HCT116 (cell line): Measurements from ENCODE around the gene FAM227B. TPM values are rescaled to one million over a fixed set of nuclear protein-coding genes. Genes with fewer than 3 reads are reported as not detected.
"Not testable (repeated sequence)": the region's sequence is repeated elsewhere in the genome, so short reads cannot be mapped to it uniquely, and the experiment has no call there.

Experiments
- ATAC-seq: fragments of 200-7000 bp; cut with Tn5 transposase; 2 replicates; pipeline ENCODE4 v1.9.1; 2020; ENCODE audit warnings: mild to moderate bottlenecking, moderate library complexity
- BruUV-seq: library from RNA; stranded (reverse); fragments of 400-500 nt; replicated peaks from 2 replicates; lab custom pipeline; 2021; lab: Mats Ljungman, UMichigan
- CTCF ChIA-PET: fragments of 300-600 bp; sonication (Branson Sonifier 250); formaldehyde crosslinking; loops from one replicate; lab custom pipeline; 2021; ENCODE audit warnings: antibody characterized with exemption; lab: Charles Lee
- POLR2A ChIA-PET: fragments of 300-600, 350-600 bp; sonication (Branson Sonifier 250); formaldehyde crosslinking; loops from one replicate; lab custom pipeline; 2021; ENCODE audit warnings: antibody characterized with exemption; lab: Charles Lee
- RAD21 ChIA-PET, 2 experiments: fragments of 300-600 bp; sonication (Branson Sonifier 250); formaldehyde crosslinking; loops; one replicate each; lab custom pipeline; 2023; ENCODE audit warnings: low total read pairs in 2 of 2; ENCODE audit not compliant: uncharacterized antibody in 2 of 2, unreplicated experiment in 2 of 2, low non-redundant PET in 1 of 2; lab: Charles Lee
- DNase-seq: peaks from one replicate; pipeline ENCODE4 v3.0.0-alpha.2; 2010; ENCODE audit warnings: low read depth, low spot score
- H2AFZ ChIP-seq: fragments of 200-600 bp; shearing (Covaris generic), sonication (generic); 2 replicates; pipeline ENCODE4 v1.6.1; 2017; ENCODE audit warnings: low read depth, mixed run types, mixed read lengths, antibody characterized with exemption, low read length; ENCODE audit not compliant: poor library complexity, severe bottlenecking
- H3K27ac ChIP-seq: 2 replicates; pipeline ENCODE4 v1.5.1; 2012; ENCODE audit warnings: low read depth, low read length
- H3K27me3 ChIP-seq: fragments of 200-600 bp; sonication (generic); 2 replicates; pipeline ENCODE4 v1.6.1; 2016; ENCODE audit warnings: mixed run types, low read length, mixed read lengths; ENCODE audit not compliant: insufficient read depth
- H3K36me3 ChIP-seq, 2 experiments: fragments of 200-500 bp in 1 of 2; fragments of 200-600 bp in 1 of 2; sonication (Bioruptor generic) in 1 of 2; sonication (generic) in 1 of 2; 2 replicates each; pipeline versions ENCODE4 v1.5.1 to v1.6.1; 2014 to 2016; ENCODE audit warnings: low read length in 2 of 2, inconsistent platforms in 1 of 2, mixed read lengths in 1 of 2, mixed run types in 1 of 2; ENCODE audit not compliant: insufficient read depth in 2 of 2, control insufficient read depth in 1 of 2
- H3K4me1 ChIP-seq, 2 experiments: fragments of 200-600 bp in 1 of 2; sonication (generic) in 1 of 2; 2 replicates each; pipeline versions ENCODE4 v1.5.1 to v1.6.1; 2012 to 2017; ENCODE audit warnings: low read length in 2 of 2, inconsistent platforms in 1 of 2, mild to moderate bottlenecking in 1 of 2, mixed read lengths in 1 of 2, mixed run types in 1 of 2, moderate library complexity in 1 of 2; ENCODE audit not compliant: insufficient read depth in 2 of 2, control insufficient read depth in 1 of 2
- H3K4me2 ChIP-seq: fragments of 200-600 bp; sonication (generic); 2 replicates; pipeline ENCODE4 v1.6.1; 2017; ENCODE audit warnings: mixed run types, low read length, mixed read lengths
- H3K4me3 ChIP-seq, 2 experiments: fragments of 200-600 bp in 1 of 2; sonication (generic) in 1 of 2; replicated peaks in 1 of 2; 2 replicates each; pipeline ENCODE4 v1.5.1; 2011 to 2016; ENCODE audit warnings: low read length in 2 of 2, control low read depth in 1 of 2, low read depth in 1 of 2, mild to moderate bottlenecking in 1 of 2, mixed read lengths in 1 of 2, mixed run types in 1 of 2
- H3K79me2 ChIP-seq: fragments of 200-600 bp; sonication (generic); 2 replicates; pipeline ENCODE4 v1.6.1; 2017; ENCODE audit warnings: mild to moderate bottlenecking, mixed run types, low read length, moderate library complexity, mixed read lengths; ENCODE audit not compliant: insufficient read depth
- H3K9ac ChIP-seq: fragments of 200-600 bp; sonication (generic); 2 replicates; pipeline ENCODE4 v1.6.1; 2016; ENCODE audit warnings: low read length, mixed read lengths
- H3K9me2 ChIP-seq: fragments of 200-600 bp; sonication (generic), shearing (Covaris generic); 2 replicates; pipeline ENCODE4 v1.6.1; 2017; ENCODE audit warnings: mixed run types, mild to moderate bottlenecking, moderate library complexity; ENCODE audit not compliant: insufficient read depth
- H3K9me3 ChIP-seq, 2 experiments: fragments of 200-500 bp in 1 of 2; fragments of 200-600 bp in 1 of 2; sonication (Bioruptor generic) in 1 of 2; sonication (generic) in 1 of 2; 2 replicates each; pipeline ENCODE4 v1.6.1; 2014 to 2017; ENCODE audit warnings: low read length in 2 of 2, mixed read lengths in 2 of 2, inconsistent platforms in 1 of 2, low read depth in 1 of 2, mild to moderate bottlenecking in 1 of 2, mixed run types in 1 of 2, moderate library complexity in 1 of 2; ENCODE audit not compliant: control insufficient read depth in 1 of 2, insufficient read depth in 1 of 2
- H4K20me1 ChIP-seq: fragments of 200-600 bp; sonication (generic), shearing (Covaris generic); 2 replicates; pipeline ENCODE4 v1.6.1; 2017; ENCODE audit warnings: mixed run types, mild to moderate bottlenecking, moderate library complexity; ENCODE audit not compliant: insufficient read depth
- CBX3 ChIP-seq: IDR thresholded peaks from 2 replicates; pipeline ENCODE4 v1.6.1; 2012; ENCODE audit warnings: low read depth
- EGR1 ChIP-seq: IDR thresholded peaks from 2 replicates; pipeline ENCODE4 v1.6.1; 2012; ENCODE audit warnings: low read depth
- EZH2phosphoT487 ChIP-seq: fragments of 200-600 bp; IDR thresholded peaks from 2 replicates; pipeline ENCODE4 v1.6.1; 2018; ENCODE audit warnings: antibody characterized with exemption, borderline replicate concordance
- FOSL1 ChIP-seq: IDR thresholded peaks from 2 replicates; pipeline ENCODE4 v1.6.1; 2012; ENCODE audit warnings: low read depth
- POLR2AphosphoS5 ChIP-seq: IDR thresholded peaks from 2 replicates; pipeline ENCODE4 v1.6.1; 2011; ENCODE audit warnings: mild to moderate bottlenecking, low read depth, low read length, moderate library complexity
- SP1 ChIP-seq: IDR thresholded peaks from 2 replicates; pipeline ENCODE4 v1.6.1; 2012; ENCODE audit warnings: low read depth
- TCF7L2 ChIP-seq: IDR thresholded peaks from 2 replicates; pipeline ENCODE4 v1.7.0; 2011; ENCODE audit warnings: borderline replicate concordance, inconsistent platforms; ENCODE audit not compliant: insufficient read depth, insufficient read length; ENCODE audit errors: extremely low read depth
- ZNF274 ChIP-seq: fragments of 200-500 bp; sonication (Bioruptor generic); IDR thresholded peaks from 2 replicates; pipeline ENCODE4 v1.6.1; 2014; ENCODE audit warnings: mild to moderate bottlenecking, low read depth, low read length, inconsistent platforms
- intact Hi-C: fragments of 100-400 bp; cut with micrococcal nuclease; formaldehyde crosslinking; loops from 2 replicates; pipeline ENCODE4 v1.10.0; 2022
- total RNA-seq: library from RNA; stranded (reverse); gene quantifications from one replicate; pipeline ENCODE4 v1.2.1, GENCODE V29; 2021; ENCODE audit not compliant: unreplicated experiment
- TF ChIP-seq, protein P1 (sequence below), 3 experiments: fragments of 200-600 bp in 1 of 3; sonication (generic) in 1 of 3; IDR thresholded peaks in 2 of 3; conservative IDR thresholded peaks in 1 of 3; 2 replicates each; pipeline ENCODE4 v1.5.1; 2012 to 2017; ENCODE audit warnings: low read depth in 2 of 3, low read length in 2 of 3, antibody characterized with exemption in 1 of 3, borderline replicate concordance in 1 of 3, control low read depth in 1 of 3, mild to moderate bottlenecking in 1 of 3, mixed read lengths in 1 of 3, mixed run types in 1 of 3, moderate library complexity in 1 of 3; ENCODE audit not compliant: insufficient read depth in 1 of 3
- TF ChIP-seq, protein P2 (sequence below): IDR thresholded peaks from 2 replicates; pipeline ENCODE4 v1.6.1; 2012

Gene FAM227B
- total RNA-seq, 1 experiment from 2014 or later: 6.9 TPM

DNA sequence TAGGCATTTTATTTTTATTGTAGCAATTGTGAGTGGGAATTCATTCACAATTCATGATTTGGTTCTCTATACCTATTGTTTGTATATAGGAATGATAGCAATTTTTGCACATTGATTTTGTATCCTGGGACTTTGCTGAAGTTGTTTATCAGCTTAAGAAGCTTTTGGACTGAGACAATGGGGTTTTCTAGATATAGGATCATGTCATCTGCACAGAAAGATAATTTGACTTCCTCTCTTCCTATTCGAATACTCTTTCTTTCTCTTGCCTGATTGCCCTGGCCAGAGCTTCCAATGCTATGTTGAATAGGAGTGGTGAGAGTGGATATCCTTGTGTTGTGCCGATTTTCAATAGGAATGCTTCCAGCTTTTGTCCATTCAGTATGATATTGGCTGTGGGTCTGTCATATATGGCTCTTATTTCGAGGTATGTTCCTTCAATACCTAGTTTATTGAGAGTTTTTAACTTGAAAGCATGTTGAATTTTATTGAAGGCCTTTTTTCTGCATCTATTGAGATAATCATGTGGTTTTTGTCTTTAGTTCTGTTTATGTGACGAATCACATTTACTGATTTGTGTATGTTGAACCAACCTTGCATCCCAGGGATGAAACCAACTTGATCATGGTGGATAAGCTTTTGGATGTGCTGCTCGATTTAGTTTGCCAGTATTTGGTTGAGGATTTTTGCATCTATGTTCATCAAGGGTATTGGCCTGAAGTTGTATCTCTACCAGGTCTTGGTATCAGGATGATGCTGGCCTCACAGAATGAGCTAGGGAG is 217.9 kb downstream of the FAM227B start:
- CTCF ChIA-PET: interaction anchor here (1.0 kb wide), 1 partner anchor 19 kb away, joined by 3 read pairs; no protein-coding TSS in a partner anchor
- H2AFZ ChIP-seq, DNase-seq, H3K27me3 ChIP-seq, H3K4me2 ChIP-seq, H3K27ac ChIP-seq, H3K79me2 ChIP-seq, H3K9me2 ChIP-seq, POLR2A ChIA-PET, intact Hi-C loops, ATAC-seq, H3K4me1 ChIP-seq, H3K9ac ChIP-seq, H3K4me3 ChIP-seq, H3K36me3 ChIP-seq, BruUV-seq, H3K9me3 ChIP-seq, H4K20me1 ChIP-seq, RAD21 ChIA-PET: not testable (repeated sequence)

DNA sequence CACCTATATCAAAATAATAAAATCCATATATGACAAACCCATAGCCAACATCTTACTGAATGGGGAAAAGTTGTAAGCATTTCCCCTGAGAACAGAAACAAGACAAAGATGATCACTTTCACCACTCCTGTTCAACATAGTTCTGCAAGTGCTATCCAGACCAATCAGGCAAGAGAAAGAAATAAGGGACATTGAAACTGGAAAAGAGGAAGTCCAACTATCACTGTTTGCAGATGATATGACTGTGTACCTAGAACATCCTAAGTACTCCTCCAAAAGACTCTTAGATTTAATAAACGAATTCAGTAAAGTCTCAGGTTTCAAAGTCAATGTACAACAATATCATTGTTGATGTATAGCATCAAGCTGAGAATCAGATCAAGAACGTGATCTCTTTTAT is 233.1 kb downstream of the FAM227B start:
- Histone ChIP-seq H3K27ac (no peak overlapping the region), H4K20me1 (no peaks in the 10 kb centered on the region), H3K9me2 (no peaks in the 10 kb centered on the region), H3K9me3 (no peaks in the 10 kb centered on the region), H3K4me2 (no peak overlapping the region), H3K9ac (no peak overlapping the region), H3K27me3 (no peaks in the 10 kb centered on the region), H3K79me2 (no peaks in the 10 kb centered on the region), H2AFZ (no peak overlapping the region), H3K36me3 (no peaks in the 10 kb centered on the region), H3K4me1 (no peaks in the 10 kb centered on the region), H3K4me3 (no peak overlapping the region)
- ATAC-seq (no peak), DNase-seq (no peak)
- TF ChIP-seq CBX3: no peak
- TF ChIP-seq ZNF274: no peak
- no peak for TF ChIP-seq SP1
- TF ChIP-seq, protein P1, sequence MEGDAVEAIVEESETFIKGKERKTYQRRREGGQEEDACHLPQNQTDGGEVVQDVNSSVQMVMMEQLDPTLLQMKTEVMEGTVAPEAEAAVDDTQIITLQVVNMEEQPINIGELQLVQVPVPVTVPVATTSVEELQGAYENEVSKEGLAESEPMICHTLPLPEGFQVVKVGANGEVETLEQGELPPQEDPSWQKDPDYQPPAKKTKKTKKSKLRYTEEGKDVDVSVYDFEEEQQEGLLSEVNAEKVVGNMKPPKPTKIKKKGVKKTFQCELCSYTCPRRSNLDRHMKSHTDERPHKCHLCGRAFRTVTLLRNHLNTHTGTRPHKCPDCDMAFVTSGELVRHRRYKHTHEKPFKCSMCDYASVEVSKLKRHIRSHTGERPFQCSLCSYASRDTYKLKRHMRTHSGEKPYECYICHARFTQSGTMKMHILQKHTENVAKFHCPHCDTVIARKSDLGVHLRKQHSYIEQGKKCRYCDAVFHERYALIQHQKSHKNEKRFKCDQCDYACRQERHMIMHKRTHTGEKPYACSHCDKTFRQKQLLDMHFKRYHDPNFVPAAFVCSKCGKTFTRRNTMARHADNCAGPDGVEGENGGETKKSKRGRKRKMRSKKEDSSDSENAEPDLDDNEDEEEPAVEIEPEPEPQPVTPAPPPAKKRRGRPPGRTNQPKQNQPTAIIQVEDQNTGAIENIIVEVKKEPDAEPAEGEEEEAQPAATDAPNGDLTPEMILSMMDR (IDR thresholded peaks at IDR 0.05 in 2 of 3, conservative IDR thresholded peaks at IDR 0.05 in 1 of 3; ENCODE audit: borderline replicate concordance in 1 of 3, insufficient read depth in 1 of 3, low read depth in 2 of 3, low read length in 2 of 3): no peak
- no peak for TF ChIP-seq FOSL1
- TF ChIP-seq POLR2AphosphoS5: no peak
- TF ChIP-seq, protein P2, sequence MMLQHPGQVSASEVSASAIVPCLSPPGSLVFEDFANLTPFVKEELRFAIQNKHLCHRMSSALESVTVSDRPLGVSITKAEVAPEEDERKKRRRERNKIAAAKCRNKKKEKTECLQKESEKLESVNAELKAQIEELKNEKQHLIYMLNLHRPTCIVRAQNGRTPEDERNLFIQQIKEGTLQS: no peak
- no peak for TF ChIP-seq TCF7L2
- no peak for TF ChIP-seq EGR1
- no peak for TF ChIP-seq EZH2phosphoT487
- intact Hi-C loops: no loop called here
- RAD21 ChIA-PET: no interaction called here
- no TSS peak for BruUV-seq
- POLR2A ChIA-PET: no interaction called here
- CTCF ChIA-PET: no interaction called here
